ENCODE measurements around the gene CGB3.
A peak's percentile ranks its signal among the peaks of the same experiment; 100 is the strongest.
"Not testable (repeated sequence)": the region's sequence is repeated elsewhere in the genome, so short reads cannot be mapped to it uniquely, and the experiment has no call there.

The CGB3 gene

DNA sequence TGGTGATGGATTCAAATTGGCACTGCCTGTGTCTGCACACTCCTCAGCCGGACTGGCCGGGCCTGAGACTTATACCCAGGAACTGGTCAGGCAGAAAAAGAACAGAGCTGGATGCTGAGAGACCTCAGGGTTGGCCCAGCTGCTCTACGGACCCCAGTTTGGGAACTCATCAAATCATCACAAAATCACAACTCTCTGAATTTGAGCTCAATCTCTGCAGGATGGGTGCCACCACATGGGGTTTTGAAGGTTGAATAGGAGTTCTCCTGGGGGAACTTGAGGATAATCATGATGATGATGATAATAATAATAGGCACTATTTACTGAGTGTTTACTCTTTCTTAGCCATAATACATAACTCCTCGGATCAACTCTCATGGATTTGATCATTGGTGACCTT is 18.5 kb upstream of the CGB3 start:
- DNase-seq (ENCODE audit: low read depth) = not testable (repeated sequence)

DNA sequence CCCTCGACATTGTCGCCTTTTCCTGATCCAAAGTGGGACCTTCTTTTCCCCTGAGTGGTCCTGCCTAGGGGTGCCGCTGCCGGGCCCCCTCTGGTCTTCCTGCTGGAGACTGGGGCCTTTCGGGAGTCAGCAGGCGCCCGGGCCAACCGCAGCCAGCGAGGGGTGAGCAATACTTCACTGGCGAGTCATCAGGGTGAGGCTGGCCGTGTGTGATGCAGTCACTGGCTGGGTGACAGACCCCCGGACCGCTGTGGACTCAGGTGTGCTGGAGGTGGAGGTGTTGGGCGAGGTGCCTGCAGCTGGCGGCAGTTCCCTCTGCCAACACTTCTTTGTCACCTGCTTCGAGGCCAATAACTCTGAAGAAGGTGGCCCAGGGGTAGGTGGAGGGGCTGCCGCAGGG is 18.0 kb upstream of the CGB3 start:
- DNase-seq (ENCODE audit: low read depth) = no peak

DNA sequence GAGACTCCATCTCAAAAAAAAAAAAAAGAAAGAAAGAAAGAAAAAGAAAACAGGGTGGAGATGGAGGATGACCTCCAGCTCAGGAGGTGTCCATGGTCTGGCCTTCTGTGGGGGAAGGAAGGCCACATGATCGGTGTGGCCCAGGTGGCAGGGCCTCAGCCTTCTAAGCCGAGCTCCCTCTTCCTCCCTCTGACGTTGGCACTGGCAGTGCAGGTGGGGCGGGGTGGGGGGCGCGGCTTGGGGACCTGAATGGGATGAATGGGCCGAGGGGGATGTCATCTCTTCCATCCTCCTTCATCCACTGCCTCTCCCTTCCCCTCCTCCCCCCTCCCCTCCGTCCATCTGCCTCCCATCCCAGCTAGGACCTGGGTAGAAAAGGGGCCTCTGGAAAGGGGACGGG is 15.6 kb upstream of the CGB3 start:
- DNase-seq (ENCODE audit: low read depth) = not testable (repeated sequence)

DNA sequence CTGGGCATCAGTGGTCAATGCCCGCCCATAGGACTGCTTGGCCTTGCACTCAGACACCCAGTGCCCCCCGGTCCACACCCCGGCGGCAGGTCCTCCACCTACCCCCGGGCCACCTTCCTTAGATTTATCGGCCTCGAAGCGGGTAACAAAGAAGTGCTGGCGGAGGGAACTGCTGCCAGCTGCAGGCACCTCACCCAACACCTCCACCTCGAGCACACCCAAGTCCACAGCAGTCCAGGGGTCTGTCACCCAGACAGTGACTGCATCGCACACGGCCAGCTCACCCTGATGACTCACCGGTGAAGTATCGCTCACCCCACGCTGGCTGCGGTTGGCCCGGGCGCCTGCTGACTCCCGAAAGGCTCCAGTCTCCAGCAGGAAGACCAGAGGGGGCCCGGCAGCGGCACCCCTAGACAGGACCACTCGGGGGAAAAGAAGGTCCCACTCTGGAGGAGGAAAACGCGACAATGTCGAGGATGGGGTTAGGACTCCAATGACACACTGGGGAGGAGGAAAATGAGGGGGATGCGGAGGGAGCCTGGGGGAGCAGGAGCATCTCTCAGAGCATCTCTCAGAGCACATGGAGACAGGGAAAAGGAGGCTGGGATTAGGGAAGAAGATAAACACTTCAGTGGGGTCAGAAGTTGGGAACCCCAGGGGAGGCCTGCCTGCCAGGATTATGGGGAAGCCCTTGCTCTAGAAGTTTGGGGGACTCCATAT is 14.6 kb upstream of the CGB3 start:
- DNase-seq (ENCODE audit: low read depth) = not testable (repeated sequence)

DNA sequence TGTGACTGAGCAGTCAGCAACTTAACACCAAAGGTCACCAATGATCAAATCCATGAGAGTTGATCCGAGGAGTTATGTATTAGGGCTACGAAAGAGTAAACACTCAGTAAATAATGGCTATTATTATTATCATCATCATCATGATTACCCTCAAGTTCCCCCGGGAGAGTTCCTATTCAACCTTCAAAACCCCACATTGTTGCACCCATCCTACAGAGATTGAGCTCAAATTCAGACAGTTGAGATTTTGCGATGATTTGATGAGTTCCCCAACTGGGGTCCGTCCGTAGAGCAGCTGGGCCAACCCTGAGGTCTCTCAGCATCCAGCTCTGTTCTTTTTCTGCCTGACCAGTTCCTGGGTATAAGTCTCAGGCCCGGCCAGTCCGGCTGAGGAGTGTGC is 14.0 kb upstream of the CGB3 start:
- DNase-seq (ENCODE audit: low read depth) = not testable (repeated sequence)

DNA sequence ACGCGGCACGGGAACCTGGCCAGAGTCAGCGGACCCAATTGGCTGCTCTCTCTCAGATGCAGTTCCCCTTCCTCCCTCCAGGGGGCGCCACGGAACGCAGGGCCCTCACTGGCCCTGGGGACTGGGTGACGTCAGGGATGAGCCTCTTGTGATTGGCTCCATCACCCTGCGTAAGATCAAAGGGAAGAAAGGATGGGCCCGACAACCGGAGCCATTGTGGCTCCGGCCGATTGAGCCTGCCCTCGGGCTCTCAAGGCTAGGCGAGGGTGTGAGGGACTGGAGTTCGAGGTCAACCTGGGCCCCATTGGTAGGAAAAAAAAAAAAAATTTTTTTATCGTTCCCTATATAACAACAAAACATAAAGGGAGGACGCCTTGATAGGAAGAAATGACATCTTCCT is 12.7 kb upstream of the CGB3 start, which contains the start of gene CGB1:
Gene CGB1 (minus strand): TSS at position 81 of the 400 bp plus-strand sequence. CDS start 184 bp downstream, outside the sequence.
- not testable (repeated sequence) for DNase-seq (ENCODE audit: low read depth)

DNA sequence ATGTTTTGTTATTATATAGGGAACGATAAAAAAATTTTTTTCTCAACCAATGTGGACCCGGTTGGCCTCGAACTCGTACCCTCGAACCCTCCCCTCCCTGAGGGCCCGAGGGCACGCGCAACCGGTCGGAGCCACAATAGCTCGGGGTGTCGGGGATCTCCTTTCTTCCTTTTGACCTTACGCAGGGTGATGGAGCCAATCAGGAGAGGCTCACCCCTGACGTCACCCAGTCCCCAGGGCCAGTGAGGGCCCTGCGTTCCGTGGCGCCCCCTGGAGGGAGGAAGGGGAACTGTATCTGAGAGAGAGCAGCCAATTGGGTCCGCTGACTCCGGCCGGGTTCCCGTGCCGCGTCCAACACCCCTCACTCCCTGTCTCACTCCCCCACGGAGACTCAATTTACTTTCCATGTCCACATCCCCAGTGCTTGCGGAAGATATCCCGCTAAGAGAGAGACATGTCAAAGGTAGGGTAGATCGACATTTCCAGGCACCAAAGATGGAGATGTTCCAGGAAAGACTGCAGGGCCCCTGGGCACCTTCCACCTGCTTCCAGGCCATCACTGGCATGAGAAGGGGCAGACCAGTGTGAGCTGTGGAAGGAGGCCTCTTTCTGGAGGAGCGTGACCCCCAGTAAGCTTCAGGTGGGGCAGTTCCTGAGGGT is 7.6 kb upstream of the CGB3 start, which contains the start of gene CGB2:
Gene CGB2 (plus strand): TSS at position 249 of the 660 bp plus-strand sequence. CDS start 206 bp downstream, at position 455.
- not testable (repeated sequence) for DNase-seq (ENCODE audit: low read depth)

DNA sequence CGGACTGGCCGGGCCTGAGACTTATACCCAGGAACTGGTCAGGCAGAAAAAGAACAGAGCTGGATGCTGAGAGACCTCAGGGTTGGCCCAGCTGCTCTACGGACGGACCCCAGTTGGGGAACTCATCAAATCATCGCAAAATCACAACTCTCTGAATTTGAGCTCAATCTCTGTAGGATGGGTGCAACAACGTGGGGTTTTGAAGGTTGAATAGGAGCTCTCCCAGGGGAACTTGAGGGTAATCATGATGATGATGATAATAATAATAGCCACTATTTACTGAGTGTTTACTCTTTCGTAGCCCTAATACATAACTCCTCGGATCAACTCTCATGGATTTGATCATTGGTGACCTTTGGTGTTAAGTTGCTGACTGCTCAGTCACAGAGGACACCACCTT is 6.2 kb upstream of the CGB3 start:
- DNase-seq (ENCODE audit: low read depth) = not testable (repeated sequence)

DNA sequence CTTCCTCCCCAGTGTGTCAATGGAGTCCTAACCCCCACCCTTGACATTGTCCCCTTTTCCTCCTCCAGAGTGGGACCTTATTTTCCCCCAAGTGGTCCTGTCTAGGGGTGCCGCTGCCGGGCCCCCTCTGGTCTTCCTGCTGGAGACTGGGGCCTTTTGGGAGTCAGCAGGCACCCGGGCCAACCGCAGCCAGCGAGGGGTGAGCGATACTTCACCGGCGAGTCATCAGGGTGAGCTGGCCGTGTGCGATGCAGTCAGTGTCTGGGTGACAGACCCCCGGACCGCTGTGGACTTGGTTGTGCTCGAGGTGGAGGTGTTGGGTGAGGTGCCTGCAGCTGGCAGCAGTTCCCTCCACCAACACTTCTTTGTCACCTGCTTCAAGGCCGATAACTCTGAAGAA is 5.6 kb upstream of the CGB3 start:
- not testable (repeated sequence) for DNase-seq (ENCODE audit: low read depth)

DNA sequence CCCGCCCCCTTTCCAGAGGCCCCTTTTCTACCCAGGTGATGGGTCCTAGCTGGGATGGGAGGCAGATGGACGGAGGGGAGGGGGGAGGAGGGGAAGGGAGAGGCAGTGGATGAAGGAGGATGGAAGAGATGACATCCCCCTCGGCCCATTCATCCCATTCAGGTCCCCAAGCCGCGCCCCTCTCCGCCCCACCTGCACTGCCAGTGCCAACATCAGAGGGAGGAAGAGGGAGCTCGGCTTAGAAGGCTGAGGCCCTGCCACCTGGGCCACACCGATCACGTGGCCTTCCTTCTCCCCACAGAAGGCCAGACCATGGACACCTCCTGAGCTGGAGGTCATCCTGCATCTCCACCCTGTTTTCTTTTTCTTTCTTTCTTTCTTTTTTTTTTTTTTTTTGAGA is 4.6 kb upstream of the CGB3 start:
- DNase-seq (ENCODE audit: low read depth) = not testable (repeated sequence)

DNA sequence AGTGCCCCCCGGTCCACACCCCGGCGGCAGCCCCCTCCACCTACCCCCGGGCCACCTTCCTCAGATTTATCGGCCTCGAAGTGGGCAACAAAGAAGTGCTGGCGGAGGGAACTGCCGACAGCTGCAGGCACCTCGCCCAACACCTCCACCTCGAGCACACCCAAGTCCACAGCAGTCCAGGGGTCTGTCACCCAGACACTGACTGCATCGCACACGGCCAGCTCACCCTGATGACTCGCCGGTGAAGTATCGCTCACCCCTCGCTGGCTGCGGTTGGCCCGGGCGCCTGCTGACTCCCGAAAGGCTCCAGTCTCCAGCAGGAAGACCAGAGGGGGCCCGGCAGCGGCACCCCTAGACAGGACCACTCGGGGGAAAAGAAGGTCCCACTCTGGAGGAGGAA is 1.5 kb upstream of the CGB3 start:
- DNase-seq (ENCODE audit: low read depth) = not testable (repeated sequence)

DNA sequence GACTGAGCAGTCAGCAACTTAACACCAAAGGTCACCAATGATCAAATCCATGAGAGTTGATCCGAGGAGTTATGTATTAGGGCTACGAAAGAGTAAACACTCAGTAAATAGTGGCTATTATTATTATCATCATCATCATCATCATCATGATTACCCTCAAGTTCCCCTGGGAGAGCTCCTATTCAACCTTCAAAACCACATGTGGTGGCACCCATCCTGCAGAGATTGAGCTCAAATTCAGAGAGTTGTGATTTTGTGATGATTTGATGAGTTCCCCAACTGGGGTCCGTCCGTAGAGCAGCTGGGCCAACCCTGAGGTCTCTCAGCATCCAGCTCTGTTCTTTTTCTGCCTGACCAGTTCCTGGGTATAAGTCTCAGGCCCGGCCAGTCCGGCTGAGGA is 955 bp upstream of the CGB3 start:
- DNase-seq (ENCODE audit: low read depth) = not testable (repeated sequence)

DNA sequence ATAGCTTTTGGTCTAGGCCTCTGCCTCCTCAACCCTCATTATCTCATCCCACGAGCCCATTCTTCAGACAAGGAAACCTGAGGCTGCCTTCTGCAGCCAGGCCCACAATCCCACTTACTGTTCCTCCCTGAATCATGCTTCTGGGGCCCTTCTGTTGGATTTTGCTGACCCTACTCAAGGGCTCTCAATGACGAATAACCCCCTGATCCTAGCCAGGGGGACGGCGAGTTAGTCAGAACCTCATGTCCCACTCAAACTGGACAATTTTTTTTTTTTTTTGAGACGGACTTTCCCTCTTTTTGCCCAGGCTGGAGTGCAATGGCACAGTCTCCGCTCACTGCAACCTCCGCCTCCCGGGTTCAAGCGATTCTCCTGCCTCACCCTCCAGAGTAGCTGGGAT is 2.0 kb downstream of the CGB3 start:
- DNase-seq (ENCODE audit: low read depth) = no peak

DNA sequence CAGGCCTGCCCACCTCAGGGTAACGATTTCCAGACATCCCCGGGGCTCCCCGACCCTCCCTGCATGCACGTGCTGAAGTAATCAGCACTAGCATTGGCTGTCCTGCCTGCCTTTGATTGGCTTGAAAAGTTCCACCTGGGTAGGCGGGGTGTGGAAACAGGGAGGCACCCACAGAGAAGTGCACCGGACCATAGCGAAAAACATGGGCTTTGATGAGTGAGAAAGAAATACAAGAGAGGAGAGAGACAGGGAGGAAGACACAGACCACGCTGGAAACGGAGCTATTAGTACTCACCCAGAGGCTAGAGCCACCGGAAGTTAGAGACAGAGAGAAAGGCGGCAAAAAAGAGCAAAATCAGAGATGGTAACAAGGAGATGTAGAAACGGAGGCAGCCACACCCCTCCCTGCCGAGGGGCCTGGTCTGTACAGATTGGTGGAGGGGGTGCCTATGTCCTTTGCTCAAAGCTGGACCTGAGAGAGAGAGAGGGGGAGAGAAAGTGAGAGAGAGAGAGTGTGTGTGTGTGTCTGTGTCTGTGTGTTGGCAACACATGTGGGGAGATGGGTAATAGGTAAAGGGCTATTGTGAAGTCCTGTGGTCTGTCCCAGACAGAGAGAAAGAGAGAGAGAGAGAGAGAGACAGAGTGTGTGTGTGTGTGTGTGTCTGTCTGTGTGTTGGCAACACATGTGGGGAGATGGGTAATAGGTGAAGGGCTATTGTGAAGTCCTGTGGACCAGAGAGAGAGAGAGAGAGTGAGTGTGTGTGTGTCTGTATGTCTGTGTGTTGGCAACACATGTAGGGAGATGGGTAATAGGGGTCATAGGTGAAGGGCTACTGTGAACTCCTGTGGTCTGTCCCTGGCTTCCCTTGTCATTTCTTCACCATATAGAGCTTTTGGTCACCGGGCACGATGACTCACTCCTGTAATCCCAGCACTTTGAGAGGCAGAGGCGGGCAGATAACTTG is 2.9 kb downstream of the CGB3 start:
- DNase-seq (ENCODE audit: low read depth) = no peak

DNA sequence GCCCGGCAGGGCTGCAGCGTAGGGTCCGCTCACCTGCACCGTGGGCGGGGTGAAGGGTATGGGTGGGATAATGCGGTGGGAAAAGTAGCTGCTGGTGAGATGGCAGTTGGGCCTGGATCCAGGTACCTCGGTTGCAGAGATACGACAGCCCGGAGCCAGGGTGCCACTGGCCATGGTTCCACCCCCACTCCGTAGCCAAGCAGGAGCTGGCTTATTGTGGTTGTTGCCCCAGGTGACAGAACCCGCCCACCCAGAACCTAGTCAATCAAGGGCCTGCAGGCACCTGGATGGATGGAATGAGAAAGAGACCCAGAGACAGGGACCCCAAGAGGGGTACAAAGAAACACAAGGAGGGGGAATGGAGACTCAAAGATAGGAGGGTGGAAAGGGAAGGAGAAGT is 3.8 kb downstream of the CGB3 start:
- no peak for DNase-seq (ENCODE audit: low read depth)

DNA sequence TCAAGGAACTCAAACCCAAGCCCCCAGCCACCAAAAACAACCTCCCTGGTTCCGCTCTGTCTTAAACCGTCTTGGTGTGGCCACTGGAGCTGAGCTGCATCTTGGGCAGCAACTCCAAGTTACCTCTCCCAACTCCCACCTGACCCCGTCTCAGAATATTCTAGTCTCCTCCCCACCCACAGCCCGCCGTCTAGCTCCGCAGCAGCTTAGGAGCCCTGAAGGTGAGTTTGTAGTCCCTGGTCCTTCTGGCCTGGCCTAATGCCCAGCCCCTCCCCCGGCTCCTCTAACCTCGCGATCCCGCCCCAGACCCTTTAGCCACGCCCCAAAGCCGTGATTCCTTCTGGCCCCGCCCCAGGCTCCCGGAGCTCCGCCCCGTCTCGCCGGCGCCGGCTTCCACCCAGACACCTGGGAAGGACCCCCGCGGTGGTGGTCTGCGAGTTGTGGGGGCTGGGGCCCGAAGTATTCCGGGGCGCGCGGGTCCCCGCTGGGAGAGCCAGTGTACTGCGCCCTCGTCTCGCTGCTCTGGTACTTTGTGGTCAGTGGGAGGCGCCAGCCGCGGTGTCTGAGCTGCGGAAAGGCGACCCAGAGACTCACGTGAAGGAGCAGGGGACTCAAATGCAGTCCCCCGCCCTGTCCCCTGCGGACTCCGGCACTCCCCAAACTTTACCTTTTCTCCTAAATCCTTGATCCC is 4.7 kb downstream of the CGB3 start:
- peak; percentile 63 for DNase-seq (ENCODE audit: low read depth)

DNA sequence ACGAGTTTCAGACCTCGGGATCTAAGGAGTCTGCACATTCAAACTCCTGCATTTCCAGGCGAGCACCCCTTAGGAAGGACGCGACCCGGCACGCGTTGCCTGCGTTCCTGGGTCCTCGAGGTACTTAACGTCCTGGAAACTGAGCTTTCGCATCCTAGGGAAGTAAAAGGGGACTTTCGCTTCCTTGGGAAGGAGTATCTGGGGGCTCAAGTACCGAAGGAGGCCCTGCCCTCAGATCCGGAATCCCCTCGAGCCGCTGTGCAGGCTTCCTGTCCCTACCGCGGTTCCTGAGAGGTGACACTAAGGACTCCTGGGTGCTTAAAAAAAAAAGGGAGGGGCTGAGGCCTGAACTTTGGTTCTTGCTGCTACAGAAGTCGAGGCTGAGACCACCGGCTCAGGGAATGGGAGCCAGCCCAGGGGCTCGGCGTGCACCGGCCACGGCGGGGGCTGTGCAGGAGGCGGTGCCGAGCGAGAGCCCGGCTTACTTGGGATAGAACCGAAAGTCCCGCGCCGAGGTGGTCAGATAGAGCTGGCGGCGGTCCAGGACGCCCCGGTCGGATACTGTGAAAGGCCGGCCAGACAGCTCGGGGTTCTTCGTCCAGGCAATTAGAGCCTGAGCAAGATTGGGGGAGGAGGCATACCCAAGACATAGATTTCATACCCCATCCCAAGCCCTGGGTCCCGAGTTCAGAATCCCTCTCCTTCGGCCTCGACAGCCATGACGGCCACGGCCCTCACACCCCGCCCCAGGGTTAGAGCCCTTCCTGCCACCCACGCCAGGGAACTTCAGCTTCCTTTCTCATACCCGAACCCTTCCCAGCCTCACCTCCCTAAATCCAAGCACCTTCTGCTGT is 5.5 kb downstream of the CGB3 start:
- not testable (repeated sequence) for DNase-seq (ENCODE audit: low read depth)

DNA sequence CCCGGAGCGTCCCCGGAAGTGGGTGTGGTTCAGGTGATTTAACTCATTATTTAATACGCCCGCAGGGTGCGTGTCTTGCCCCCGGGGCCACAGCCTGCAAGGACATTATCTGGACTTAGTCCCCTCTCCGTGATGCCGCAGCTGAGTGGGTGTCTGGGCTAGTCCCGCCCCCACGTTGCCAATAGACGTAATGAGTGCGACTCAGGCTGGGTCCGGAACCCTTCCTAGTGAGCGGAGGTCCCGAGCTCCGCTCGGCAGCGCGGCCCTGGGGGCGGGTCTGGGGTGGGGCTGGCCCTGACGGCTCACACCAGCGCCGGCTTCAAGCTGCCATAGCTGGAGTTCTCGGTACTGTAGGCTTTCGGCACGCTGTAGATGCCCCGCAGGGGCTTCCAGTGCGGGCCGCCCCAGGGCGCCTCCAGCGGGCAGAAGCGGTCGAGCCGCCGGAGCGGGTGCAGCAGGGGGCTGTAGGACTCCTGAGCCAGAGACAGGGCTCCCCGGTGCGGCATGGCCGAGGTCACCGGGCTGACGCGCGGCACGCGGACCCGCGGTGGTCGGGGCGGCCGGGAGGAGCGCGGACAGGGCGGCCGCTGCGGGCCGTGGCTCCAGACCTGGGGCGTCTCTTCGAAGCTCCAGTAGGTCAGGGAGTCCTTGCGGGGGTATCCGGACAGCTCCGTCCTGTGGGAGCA is 6.3 kb downstream of the CGB3 start:
- peak; percentile 55 for DNase-seq (ENCODE audit: low read depth)

DNA sequence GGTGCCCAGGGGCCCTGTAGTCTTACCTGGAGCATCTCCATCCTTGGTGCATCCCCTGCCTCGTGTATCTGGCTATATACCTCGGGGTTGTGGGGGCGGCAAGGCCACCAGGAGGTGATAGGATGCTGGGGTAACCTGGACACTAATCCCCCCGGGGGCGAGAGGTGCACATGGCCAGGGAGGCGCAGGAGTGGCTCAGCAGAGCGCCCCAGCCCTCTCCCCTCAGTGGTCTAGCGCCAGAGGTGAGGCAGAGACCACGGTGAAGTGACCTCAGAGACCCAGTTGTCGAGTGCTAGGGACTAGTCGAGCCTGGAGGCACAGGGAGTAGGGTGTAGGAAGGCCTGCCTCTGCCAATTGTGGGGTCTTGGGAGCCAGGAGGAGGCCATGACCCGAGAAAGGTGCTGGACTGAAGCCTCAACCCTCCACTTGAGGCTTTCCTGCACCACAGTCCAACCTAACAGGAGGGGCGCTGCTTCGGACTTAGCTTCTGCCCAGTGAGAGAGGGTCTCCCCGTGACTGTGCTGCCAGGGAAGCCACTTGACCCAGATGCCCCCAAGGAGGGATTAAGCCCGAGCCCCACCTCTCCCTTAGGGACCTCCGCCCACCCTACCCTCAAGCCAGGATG is 7.0 kb downstream of the CGB3 start, which contains the start of gene LHB:
Gene LHB (minus strand): TSS at position 51 of the 625 bp plus-strand sequence. CDS start 10 bp downstream, at position 41.
- DNase-seq (ENCODE audit: low read depth) = no peak

Measured in activated T-cell treated with anti-CD3 and anti-CD28 coated beads for 1 hour (primary cell).